HEK293T (cell line): ENCODE results near the gene ZNF692.

Experiments
- ELF4 ChIP-seq: fragments of 450-650 bp; IDR thresholded peaks from 2 replicates; pipeline ENCODE4 v1.6.1; 2017; ENCODE audit warnings: antibody characterized with exemption
- FOXM1 ChIP-seq: fragments of 450-650 bp; IDR thresholded peaks from 2 replicates; pipeline ENCODE4 v1.6.1; 2017; ENCODE audit warnings: mild to moderate bottlenecking, borderline replicate concordance
- SP1 ChIP-seq: fragments of 450-650 bp; IDR thresholded peaks from 2 replicates; pipeline ENCODE4 v1.6.1; 2017
- TARDBP ChIP-seq: fragments of 450-650 bp; IDR thresholded peaks from 2 replicates; pipeline ENCODE4 v1.6.1; 2016

DNA sequence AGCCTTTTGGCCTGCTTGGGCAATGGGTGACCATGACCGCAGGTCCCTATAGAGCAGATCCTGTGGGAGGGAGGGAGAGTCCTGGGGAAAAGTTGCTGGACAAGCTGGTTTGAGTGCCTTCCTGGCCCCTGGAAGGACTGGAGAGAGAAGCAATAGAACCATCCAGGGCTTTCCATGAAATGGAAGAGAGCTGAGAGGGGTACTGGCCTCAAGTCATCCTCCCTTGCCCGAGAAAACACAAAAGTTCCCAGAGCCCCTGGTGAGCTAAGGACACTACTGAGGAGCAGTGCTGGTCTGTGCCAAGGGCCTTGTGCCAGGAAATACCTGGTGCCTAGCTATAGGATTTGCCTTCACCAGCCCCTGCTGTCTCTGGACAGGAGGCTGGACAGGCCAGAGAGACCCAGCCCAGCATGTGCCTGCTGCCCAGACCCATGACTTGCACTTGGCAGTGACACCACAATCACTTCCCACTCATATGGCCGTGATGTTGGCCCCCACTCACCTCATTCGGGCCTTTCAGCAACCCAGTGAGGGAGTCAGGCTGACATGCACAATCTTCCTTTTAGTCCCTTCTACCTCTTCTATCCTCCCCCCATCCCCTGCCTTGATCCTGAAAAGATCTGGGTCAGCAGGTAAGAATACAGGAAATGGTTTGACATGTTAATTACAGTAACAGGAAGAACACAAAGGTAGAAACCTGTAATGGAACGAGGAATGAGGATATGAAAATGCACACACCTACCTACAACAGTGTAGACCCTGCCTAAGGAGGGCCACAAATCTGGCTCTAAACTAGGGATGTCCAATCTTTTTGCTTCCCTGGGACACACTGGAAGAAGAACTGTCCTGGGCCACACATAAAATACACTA, 40.1 kb downstream of the ZNF692 start:
- no peak for TF ChIP-seq SP1
- no peak for TF ChIP-seq ELF4
- no peak for TF ChIP-seq FOXM1
- TF ChIP-seq TARDBP, result no peak
